K562 (cell line): ENCODE results near the gene PTBP3. TPM values are rescaled to one million over a fixed set of nuclear protein-coding genes. Genes with fewer than 3 reads are reported as not detected.

Experiments
- ATAC-seq: fragments of 200-7000 bp; cut with Tn5 transposase; 3 replicates; pipeline ENCODE4 v1.9.1; 2020; ENCODE audit warnings: moderate library complexity
- BruUV-seq: library from RNA; stranded (reverse); fragments of 400-500 nt; replicated peaks from 2 replicates; lab custom pipeline; 2021; lab: Mats Ljungman, UMichigan
- CTCF ChIA-PET: fragments of 300-600 bp; formaldehyde crosslinking; extraction: SDS; loops from one replicate; lab custom pipeline; 2021; ENCODE audit warnings: low intra/inter-chr PET ratio; lab: Yijun Ruan, JAX
- POLR2A ChIA-PET: fragments of 300-600, 350-650 bp; sonication (Branson Sonifier 250); formaldehyde crosslinking; extraction: SDS; loops from one replicate; lab custom pipeline; 2021; ENCODE audit warnings: antibody characterized with exemption, inconsistent platforms; lab: Yijun Ruan, JAX
- DNase-seq, 4 experiments: peaks; one replicate each; pipeline versions ENCODE4 v3.0.0 to v3.0.0-alpha.2; 2011 to 2018; ENCODE audit warnings: low spot score in 3 of 4, mixed read lengths in 3 of 4; ENCODE audit errors: extremely low read depth in 1 of 4
- FAIRE-seq: peaks from 2 replicates; lab custom pipeline; 2011; peaks lifted over from hg19 to GRCh38; lab: Jason Lieb, UNC
- H2AFZ ChIP-seq: 2 replicates; pipeline ENCODE4 v1.6.0; 2011; ENCODE audit warnings: low read depth, low read length, control low read depth, inconsistent platforms
- H3K27ac ChIP-seq: fragments of 200-600 bp; 3 replicates; pipeline ENCODE4 v1.8.0; 2011; ENCODE audit warnings: low read depth, mild to moderate bottlenecking, control low read depth, inconsistent platforms, low read length, moderate library complexity, mixed read lengths; ENCODE audit errors: extremely low read depth
- H3K27me3 ChIP-seq, 2 experiments: fragments of 300-600 bp in 1 of 2; 2 replicates in 1 of 2; 3 replicates in 1 of 2; pipeline versions ENCODE4 v1.6.0 to v1.8.0; 2011; ENCODE audit warnings: inconsistent platforms in 2 of 2, low read length in 2 of 2, mild to moderate bottlenecking in 1 of 2, mixed read lengths in 1 of 2, moderate library complexity in 1 of 2; ENCODE audit not compliant: control insufficient read depth in 2 of 2, insufficient read depth in 2 of 2
- H3K36me3 ChIP-seq: fragments of 300-600 bp; 3 replicates; pipeline ENCODE4 v1.8.0; 2011; ENCODE audit warnings: mild to moderate bottlenecking, low read length, inconsistent platforms; ENCODE audit not compliant: control insufficient read depth, insufficient read depth
- H3K4me1 ChIP-seq, 2 experiments: fragments of 200-600 bp in 1 of 2; replicated peaks in 1 of 2; 2 replicates in 1 of 2; 3 replicates in 1 of 2; pipeline versions ENCODE4 v1.5.1 to v1.8.0; 2011; ENCODE audit warnings: inconsistent platforms in 2 of 2, low read length in 2 of 2, mild to moderate bottlenecking in 1 of 2, mixed read lengths in 1 of 2, moderate library complexity in 1 of 2; ENCODE audit not compliant: control insufficient read depth in 2 of 2, insufficient read depth in 2 of 2
- H3K4me2 ChIP-seq: 2 replicates; pipeline ENCODE4 v1.6.1; 2011; ENCODE audit warnings: low read length, control low read depth, inconsistent platforms, mixed read lengths; ENCODE audit not compliant: insufficient read depth
- H3K4me3 ChIP-seq: fragments of 200-600 bp; sonication (generic), shearing (Covaris generic); 2 replicates; pipeline ENCODE4 v1.5.1; 2016; ENCODE audit warnings: control low read depth, inconsistent platforms
- H3K79me2 ChIP-seq: fragments of 200-600 bp; 3 replicates; pipeline ENCODE4 v1.8.0; 2011; ENCODE audit warnings: low read length, inconsistent platforms; ENCODE audit not compliant: control insufficient read depth, insufficient read depth
- H3K9ac ChIP-seq, 2 experiments: 2 replicates each; pipeline versions ENCODE4 v1.6.0 to v1.6.1; 2011; ENCODE audit warnings: low read depth in 2 of 2, low read length in 2 of 2, control low read depth in 1 of 2, inconsistent platforms in 1 of 2, mild to moderate bottlenecking in 1 of 2, mixed read lengths in 1 of 2; ENCODE audit not compliant: insufficient read depth in 1 of 2
- H3K9me1 ChIP-seq: one replicate; pipeline ENCODE4 v1.6.0; 2011; ENCODE audit warnings: inconsistent platforms, mild to moderate bottlenecking, low read length, moderate library complexity; ENCODE audit not compliant: control insufficient read depth, insufficient read depth
- H3K9me3 ChIP-seq: replicated peaks from 2 replicates; pipeline ENCODE4 v1.5.1; 2011; ENCODE audit warnings: low read depth, low read length, inconsistent platforms; ENCODE audit not compliant: control insufficient read depth, insufficient read depth
- H4K20me1 ChIP-seq: replicated peaks from 2 replicates; pipeline ENCODE4 v1.6.1; 2011; ENCODE audit warnings: low read length, inconsistent platforms, mixed read lengths; ENCODE audit not compliant: control insufficient read depth, insufficient read depth
- E2F3 ChIP-seq: fragments of 250-450 bp; sonication (Bioruptor Pico); IDR thresholded peaks from 2 replicates; pipeline ENCODE4 v1.4.0; 2020; ENCODE audit warnings: mild to moderate bottlenecking
- FOXJ2 ChIP-seq: fragments of 200-800 bp; sonication (Bioruptor generic); IDR thresholded peaks from 2 replicates; pipeline ENCODE4 v1.6.1; 2016; ENCODE audit warnings: missing genetic modification characterization, missing compliant biosample characterization
- KLF6 ChIP-seq: fragments of 250-450 bp; sonication (Bioruptor Pico); IDR thresholded peaks from 2 replicates; pipeline ENCODE4 v1.4.0; 2020; ENCODE audit warnings: mild to moderate bottlenecking, moderate library complexity, borderline replicate concordance
- MBD1 ChIP-seq: fragments of 250-450 bp; sonication (Bioruptor Pico); IDR thresholded peaks from 2 replicates; pipeline ENCODE4 v1.8.0; 2022; ENCODE audit warnings: inconsistent platforms
- PREB ChIP-seq: sonication (generic); formaldehyde crosslinking; IDR thresholded peaks from 2 replicates; pipeline ENCODE4 v1.8.1; 2023; ENCODE audit warnings: mild to moderate bottlenecking, missing genetic modification reagents
- RFX7 ChIP-seq: fragments of 250-450 bp; sonication (Bioruptor Pico); IDR thresholded peaks from 2 replicates; pipeline ENCODE4 v1.5.1; 2021; ENCODE audit warnings: mild to moderate bottlenecking
- SMAD3 ChIP-seq: fragments of 450-650 bp; formaldehyde crosslinking; conservative IDR thresholded peaks from 2 replicates; pipeline ENCODE4 v1.4.0; 2020; ENCODE audit warnings: mild to moderate bottlenecking
- SOX6 ChIP-seq: fragments of 450-650 bp; IDR thresholded peaks from 2 replicates; pipeline ENCODE4 v1.6.1; 2014; ENCODE audit warnings: mild to moderate bottlenecking
- TAF7 ChIP-seq: fragments of 450-650 bp; IDR thresholded peaks from 2 replicates; pipeline ENCODE4 v1.6.1; 2016; ENCODE audit warnings: missing genetic modification characterization, missing compliant biosample characterization
- ZBTB33 ChIP-seq: sonication (generic); formaldehyde crosslinking; IDR thresholded peaks from 2 replicates; pipeline ENCODE4 v1.8.1; 2023; ENCODE audit warnings: mild to moderate bottlenecking, missing genetic modification reagents
- ZC3H11A ChIP-seq: IDR thresholded peaks from 2 replicates; pipeline ENCODE4 v1.6.1; 2012; ENCODE audit warnings: low read depth, low read length, improper control_type of control experiment
- ZNF121 ChIP-seq: sonication (generic); formaldehyde crosslinking; conservative IDR thresholded peaks from 2 replicates; pipeline ENCODE4 v1.8.0; 2022; ENCODE audit warnings: missing genetic modification reagents
- WGBS: fragments of 100-300 bp; shearing (Covaris generic); methylation state at CpG from one replicate; pipeline ENCODE4 v1.1.6; 2016; ENCODE audit warnings: low coverage, mixed read lengths; ENCODE audit not compliant: insufficient coverage; ENCODE audit errors: missing lambda C conversion rate; 5-methylcytosine and 5-hydroxymethylcytosine counted together
- in situ Hi-C: fragments of 300-500 bp; cut with MboI; formaldehyde crosslinking; loops from 4 replicates; pipeline ENCODE4 v1.15.0; 2018; ENCODE audit warnings: inconsistent platforms, mixed read lengths
- intact Hi-C: fragments of 100-400 bp; cut with micrococcal nuclease; formaldehyde crosslinking; loops from 2 replicates; pipeline ENCODE4 v1.14.2; 2022
- polyA plus RNA-seq, 8 experiments: library from polyadenylated mRNA; depleted of rRNA in 4 of 8; stranded (reverse) in 5 of 8; unstranded in 3 of 8; fragments of >200 nt; fragmentation: Nextera tagmentation in 2 of 8; fragmentation: Illumina TruSeq in 1 of 8; extraction: Ambion mirVana in 2 of 8; extraction: Trizol in 1 of 8; gene quantifications; 2 replicates each; pipeline versions ENCODE4 v1.2.1 to v1.2.3, GENCODE V29; 2011 to 2014; ENCODE audit warnings: inconsistent platforms in 1 of 8, missing spikeins in 1 of 8
- total RNA-seq, 7 experiments: library from RNA; depleted of rRNA in 6 of 7; stranded (reverse); fragments of >200 nt in 6 of 7; fragmentation: Illumina TruSeq in 2 of 7; extraction: Trizol in 2 of 7; gene quantifications; 2 replicates each; pipeline versions ENCODE4 v1.2.1 to v1.2.3, GENCODE V29; 2011 to 2021; ENCODE audit warnings: low replicate concordance in 1 of 7

Gene PTBP3
- total and polyA plus RNA-seq, 9 of the 15 experiments (the other 6 are each of a cell fraction or from before 2014, with no cell fraction given) = 22.4 to 132 (median 68.0) TPM

- TF ChIP-seq ZC3H11A (no peak), TAF7 (tag) (no peak), SMAD3 (CRISPR knock-in tag) (no peak), E2F3 (no peak), ZBTB33 (no peak)
Measured at GRCh38 chr9:112245126-112245525, 88.3 kb downstream of the PTBP3 start (continued).

GRCh38 chr9:112242147-112242804 lies 91.1 kb downstream of the PTBP3 start:
- no peak for TF ChIP-seq FOXJ2
- TF ChIP-seq KLF6 (CRISPR knock-in tag) = no peak
- TF ChIP-seq PREB = no peak
- TF ChIP-seq MBD1 (CRISPR knock-in tag) = no peak
- peak; percentile 79 for TF ChIP-seq ZNF121 (CRISPR knock-in tag)
- no peak for TF ChIP-seq RFX7 (CRISPR knock-in tag)
- no peak for TF ChIP-seq SOX6
- Histone ChIP-seq H2AFZ (no peak overlapping the region), H3K27me3 (no peaks in the 10 kb centered on the region), H3K4me1 (peaks cover 0 to 2% of the 10 kb centered on the region in 2 experiments; a peak in 1 of 5 replicates), H4K20me1 (no peaks in the 10 kb centered on the region), H3K27ac (no peak overlapping the region), H3K36me3 (peaks cover 20% of the 10 kb centered on the region; the same call in 1 of the 3 replicates), H3K9ac (no peak overlapping the region), H3K4me2 (no peak overlapping the region), H3K79me2 (0 out of 3 replicates have a peak, but pooled peaks cover 7% of the 10 kb centered on the region), H3K9me1 (no peaks in the 10 kb centered on the region), H3K4me3 (no peak overlapping the region), H3K9me3 (no peaks in the 10 kb centered on the region)
- in situ Hi-C loops (no loop called here), intact Hi-C loops (no loop called here)
- no peak for ATAC-seq
- ChIA-PET POLR2A (no interaction called here), CTCF (interaction anchor here (0.5 kb wide), 1 partner anchor 813 kb away, joined by 3 read pairs; no protein-coding TSS in a partner anchor)
- no TSS peak for BruUV-seq
- WGBS = 83% methylated on average over 6 of the region's 6 CpGs
- no peak for FAIRE-seq
- DNase-seq = no peak
